Natural killer cell (primary cell): Measurements from ENCODE around the gene ZBTB14. TPM values are rescaled to one million over a fixed set of nuclear protein-coding genes. Genes with fewer than 3 reads are reported as not detected.

Experiments
- ATAC-seq, 3 donors: fragments of 150-1000 bp in 2 of 3; fragments of 200-7000 bp in 1 of 3; cut with Tn5 transposase; 1 replicate in 1 of 3; 2 replicates in 2 of 3; pipeline ENCODE4 v1.10.0; 2021; ENCODE audit warnings: mild to moderate bottlenecking in 2 of 3, moderate library complexity in 2 of 3
- DNase-seq, 2 donors: peaks; one replicate each; pipeline versions ENCODE4 v3.0.0 to v3.0.0-alpha.2; 2013 to 2021; ENCODE audit warnings: mixed read lengths in 1 of 2
- H3K27ac ChIP-seq: one replicate; pipeline ENCODE4 v1.5.1; 2013; ENCODE audit warnings: mild to moderate bottlenecking, low read length
- H3K27me3 ChIP-seq: one replicate; pipeline ENCODE4 v1.6.1; 2013; ENCODE audit warnings: low read length; ENCODE audit not compliant: control insufficient read depth, insufficient read depth
- H3K36me3 ChIP-seq: one replicate; pipeline ENCODE4 v1.6.1; 2013; ENCODE audit warnings: low read length; ENCODE audit not compliant: control insufficient read depth, insufficient read depth
- H3K4me1 ChIP-seq: one replicate; pipeline ENCODE4 v1.6.1; 2013; ENCODE audit warnings: low read length; ENCODE audit not compliant: control insufficient read depth, insufficient read depth
- H3K4me3 ChIP-seq: one replicate; pipeline ENCODE4 v1.5.1; 2013; ENCODE audit warnings: low read length
- H3K9me3 ChIP-seq: one replicate; pipeline ENCODE4 v1.6.1; 2013; ENCODE audit warnings: low read length; ENCODE audit not compliant: control insufficient read depth, insufficient read depth
- H3K27ac Mint-ChIP-seq, 2 donors: one replicate each; pipeline ENCODE4 v1.8.0; 2022; ENCODE audit warnings: mild to moderate bottlenecking in 2 of 2, mixed read lengths in 2 of 2, moderate library complexity in 1 of 2
- H3K27me3 Mint-ChIP-seq, 2 donors: one replicate each; pipeline ENCODE4 v1.8.0; 2022; ENCODE audit warnings: low read depth in 2 of 2, mixed read lengths in 2 of 2
- H3K36me3 Mint-ChIP-seq: one replicate; pipeline ENCODE4 v1.8.0; 2022; ENCODE audit warnings: mixed read lengths
- H3K4me1 Mint-ChIP-seq, 2 donors: one replicate each; pipeline ENCODE4 v1.8.0; 2022; ENCODE audit warnings: mixed read lengths in 2 of 2
- H3K4me3 Mint-ChIP-seq: one replicate; pipeline ENCODE4 v1.8.0; 2022; ENCODE audit warnings: mild to moderate bottlenecking, moderate library complexity, mixed read lengths
- H3K9me3 Mint-ChIP-seq, 2 donors: one replicate each; pipeline ENCODE4 v1.8.0; 2022; ENCODE audit warnings: mixed read lengths in 2 of 2
- CTCF ChIP-seq: fragments of 200-600 bp; IDR thresholded peaks from one replicate; pipeline ENCODE4 v1.8.0; 2022; ENCODE audit warnings: antibody characterized with exemption
- WGBS: methylation state at CpG from one replicate; pipeline ENCODE4 v1.1.7; 2013; ENCODE audit warnings: missing lambda C conversion rate; ENCODE audit not compliant: insufficient coverage; 5-methylcytosine and 5-hydroxymethylcytosine counted together
- intact Hi-C: fragments of 100-400 bp; cut with micrococcal nuclease; formaldehyde crosslinking; loops from one replicate; pipeline ENCODE4 v1.14.2; 2022
- total RNA-seq, 4 donors: library from RNA; stranded (reverse); fragments of 120-200 nt in 1 of 4; gene quantifications; one replicate each; pipeline versions ENCODE4 v1.2.3 to v1.2.4, GENCODE V29; 2013 to 2022

ZBTB14 gene
- total RNA-seq, 3 donors from 2014 or later (not counting 1 experiment from before 2014, with no cell fraction given) = 24.7 to 25.9 (median 25.5) TPM

- no peaks in the 10 kb centered on the region for H3K9me3 Mint-ChIP-seq
- no peak overlapping the region for H3K4me3 ChIP-seq
- intact Hi-C loops = no loop called here
- WGBS = 42% methylated on average over 2 of the region's 4 CpGs
- no peak for ATAC-seq
- H3K4me1 Mint-ChIP-seq = no peaks in the 10 kb centered on the region
- H3K4me1 ChIP-seq = no peaks in the 10 kb centered on the region
- no peaks in the 10 kb centered on the region for H3K9me3 ChIP-seq
- peaks cover 13% of the 10 kb centered on the region for H3K36me3 Mint-ChIP-seq
- no peak overlapping the region for H3K27ac Mint-ChIP-seq
- H3K36me3 ChIP-seq = peaks cover 2% of the 10 kb centered on the region
- DNase-seq = no peak
- no peaks in the 10 kb centered on the region for H3K27me3 ChIP-seq
- no peak overlapping the region for H3K4me3 Mint-ChIP-seq
- no peak for TF ChIP-seq CTCF
- no peaks in the 10 kb centered on the region for H3K27me3 Mint-ChIP-seq
- no peak overlapping the region for H3K27ac ChIP-seq
Observed at GRCh38 chr18:5318061-5318700, 22.7 kb upstream of the ZBTB14 start.

GRCh38 chr18:5317186-5317585 lies 21.7 kb upstream of the ZBTB14 start:
- intact Hi-C loops = no loop called here
- ATAC-seq (no peak), DNase-seq (no peak)
- no peaks in the 10 kb centered on the region for H3K27me3 Mint-ChIP-seq
- TF ChIP-seq CTCF = no peak
- H3K4me3 Mint-ChIP-seq = no peak overlapping the region
- Histone ChIP-seq H3K4me3 (no peak overlapping the region), H3K9me3 (no peaks in the 10 kb centered on the region), H3K27me3 (no peaks in the 10 kb centered on the region), H3K36me3 (peaks cover 2% of the 10 kb centered on the region), H3K27ac (no peak overlapping the region), H3K4me1 (no peaks in the 10 kb centered on the region)
- H3K9me3 Mint-ChIP-seq = no peaks in the 10 kb centered on the region
- no peaks in the 10 kb centered on the region for H3K4me1 Mint-ChIP-seq
- no peak overlapping the region for H3K27ac Mint-ChIP-seq
- peaks cover 7% of the 10 kb centered on the region for H3K36me3 Mint-ChIP-seq

- Histone ChIP-seq H3K9me3 (no peaks in the 10 kb centered on the region), H3K36me3 (peaks cover 2% of the 10 kb centered on the region), H3K4me3 (no peak overlapping the region), H3K27ac (no peak overlapping the region), H3K27me3 (no peaks in the 10 kb centered on the region), H3K4me1 (no peaks in the 10 kb centered on the region)
- no peak for TF ChIP-seq CTCF
- Mint-ChIP-seq H3K9me3 (no peaks in the 10 kb centered on the region), H3K36me3 (peaks cover 7% of the 10 kb centered on the region), H3K27me3 (no peaks in the 10 kb centered on the region), H3K27ac (no peak overlapping the region), H3K4me1 (peaks cover 8 to 9% of the 10 kb centered on the region in 2 donors), H3K4me3 (no peak overlapping the region)
- WGBS = no CpG with 5 or more reads among the region's 2 CpGs
- intact Hi-C loops = no loop called here
- DNase-seq (no peak), ATAC-seq (no peak)
Observed at GRCh38 chr18:5315838-5316237, 20.3 kb upstream of the ZBTB14 start.
